Thyroid gland (tissue), 4 donors: ENCODE measurements around the gene CCDC201. TPM values are rescaled to one million over a fixed set of nuclear protein-coding genes. Genes with fewer than 3 reads are reported as not detected.

Experiments
- DNase-seq, 2 donors: peaks; one replicate each; pipeline ENCODE4 v3.0.0-alpha.2; 2019
- H3K27ac ChIP-seq, 3 donors: fragments of 200-600 bp; sonication (generic); 1 replicate in 2 of 3; 2 replicates in 1 of 3; pipeline ENCODE4 v1.5.1; 2016 to 2019; ENCODE audit warnings: mild to moderate bottlenecking in 1 of 3, moderate library complexity in 1 of 3
- H3K27me3 ChIP-seq: fragments of 200-600 bp; sonication (generic); one replicate; pipeline ENCODE4 v1.5.1; 2019
- H3K36me3 ChIP-seq, 2 donors: fragments of 200-600 bp; sonication (generic); one replicate each; pipeline ENCODE4 v1.5.1; 2016 to 2019
- H3K4me1 ChIP-seq, 2 donors: fragments of 200-600 bp; sonication (generic); one replicate each; pipeline ENCODE4 v1.5.1; 2017 to 2019
- H3K4me3 ChIP-seq, 3 donors: fragments of 200-600 bp; sonication (generic); replicated peaks in 1 of 3; 1 replicate in 2 of 3; 2 replicates in 1 of 3; pipeline ENCODE4 v1.5.1; 2016; ENCODE audit warnings: mild to moderate bottlenecking in 1 of 3
- H3K9me3 ChIP-seq: fragments of 200-600 bp; sonication (generic); one replicate; pipeline ENCODE4 v1.5.1; 2017
- POLR2A ChIP-seq, 2 donors: fragments of 450-650 bp; IDR thresholded peaks; one replicate each; pipeline ENCODE4 v1.6.1; 2017; ENCODE audit warnings: antibody characterized with exemption in 2 of 2, mild to moderate bottlenecking in 2 of 2, moderate library complexity in 1 of 2
- WGBS, 2 donors: methylation state at CpG; one replicate each; pipeline ENCODE4 v1.1.5; 2017; 5-methylcytosine and 5-hydroxymethylcytosine counted together
- intact Hi-C: fragments of 100-400 bp; cut with DNase I; formaldehyde crosslinking; loops from one replicate; pipeline ENCODE4 v1.15.1; 2023
- total RNA-seq, 4 donors: library from RNA; depleted of rRNA; stranded (reverse); fragments of >200 nt; gene quantifications; one replicate each; pipeline ENCODE4 v1.2.3, GENCODE V29; 2016
- TF ChIP-seq, protein P1 (sequence below), 6 experiments: fragments of 200-600 bp in 3 of 6; fragments of 450-650 bp in 3 of 6; sonication (generic) in 3 of 6; IDR thresholded peaks; one replicate each; pipeline ENCODE4 v1.5.1; 2016 to 2019; ENCODE audit warnings: antibody characterized with exemption in 6 of 6, mild to moderate bottlenecking in 2 of 6, inconsistent platforms in 1 of 6, moderate library complexity in 1 of 6

CCDC201 gene
- total RNA-seq, 4 donors from 2014 or later: not detected

DNA sequence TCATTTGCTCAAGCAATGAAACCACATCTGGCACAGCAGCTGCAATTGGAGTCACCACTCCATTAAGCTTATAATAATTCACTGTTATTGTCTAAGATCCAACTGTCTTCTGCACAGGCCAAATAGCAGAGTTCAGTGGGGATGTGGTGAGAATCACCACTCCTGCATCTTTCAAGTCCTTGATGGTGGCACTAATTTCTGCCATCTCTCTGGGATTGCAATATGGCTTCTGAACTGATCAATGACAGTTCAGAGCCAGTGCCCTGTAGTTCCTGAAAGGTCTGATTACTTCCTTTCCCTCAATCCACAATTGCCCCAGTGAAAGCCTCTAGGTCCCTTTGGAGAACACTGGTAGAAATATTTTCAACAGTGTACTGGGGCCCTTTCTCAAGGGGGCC, 21.8 kb upstream of the CCDC201 start:
- no peak for DNase-seq
- no peaks in the 10 kb centered on the region for H3K36me3 ChIP-seq
- TF ChIP-seq POLR2A (IDR thresholded peaks at IDR 0.05): no peak
- TF ChIP-seq, protein P1, sequence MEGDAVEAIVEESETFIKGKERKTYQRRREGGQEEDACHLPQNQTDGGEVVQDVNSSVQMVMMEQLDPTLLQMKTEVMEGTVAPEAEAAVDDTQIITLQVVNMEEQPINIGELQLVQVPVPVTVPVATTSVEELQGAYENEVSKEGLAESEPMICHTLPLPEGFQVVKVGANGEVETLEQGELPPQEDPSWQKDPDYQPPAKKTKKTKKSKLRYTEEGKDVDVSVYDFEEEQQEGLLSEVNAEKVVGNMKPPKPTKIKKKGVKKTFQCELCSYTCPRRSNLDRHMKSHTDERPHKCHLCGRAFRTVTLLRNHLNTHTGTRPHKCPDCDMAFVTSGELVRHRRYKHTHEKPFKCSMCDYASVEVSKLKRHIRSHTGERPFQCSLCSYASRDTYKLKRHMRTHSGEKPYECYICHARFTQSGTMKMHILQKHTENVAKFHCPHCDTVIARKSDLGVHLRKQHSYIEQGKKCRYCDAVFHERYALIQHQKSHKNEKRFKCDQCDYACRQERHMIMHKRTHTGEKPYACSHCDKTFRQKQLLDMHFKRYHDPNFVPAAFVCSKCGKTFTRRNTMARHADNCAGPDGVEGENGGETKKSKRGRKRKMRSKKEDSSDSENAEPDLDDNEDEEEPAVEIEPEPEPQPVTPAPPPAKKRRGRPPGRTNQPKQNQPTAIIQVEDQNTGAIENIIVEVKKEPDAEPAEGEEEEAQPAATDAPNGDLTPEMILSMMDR (IDR thresholded peaks at IDR 0.05): no peak
- H3K4me3 ChIP-seq: no peak overlapping the region
- no peaks in the 10 kb centered on the region for H3K9me3 ChIP-seq
- intact Hi-C loops: no loop called here
- no peaks in the 10 kb centered on the region for H3K27me3 ChIP-seq
- no peaks in the 10 kb centered on the region for H3K4me1 ChIP-seq
- no peak overlapping the region for H3K27ac ChIP-seq

DNA sequence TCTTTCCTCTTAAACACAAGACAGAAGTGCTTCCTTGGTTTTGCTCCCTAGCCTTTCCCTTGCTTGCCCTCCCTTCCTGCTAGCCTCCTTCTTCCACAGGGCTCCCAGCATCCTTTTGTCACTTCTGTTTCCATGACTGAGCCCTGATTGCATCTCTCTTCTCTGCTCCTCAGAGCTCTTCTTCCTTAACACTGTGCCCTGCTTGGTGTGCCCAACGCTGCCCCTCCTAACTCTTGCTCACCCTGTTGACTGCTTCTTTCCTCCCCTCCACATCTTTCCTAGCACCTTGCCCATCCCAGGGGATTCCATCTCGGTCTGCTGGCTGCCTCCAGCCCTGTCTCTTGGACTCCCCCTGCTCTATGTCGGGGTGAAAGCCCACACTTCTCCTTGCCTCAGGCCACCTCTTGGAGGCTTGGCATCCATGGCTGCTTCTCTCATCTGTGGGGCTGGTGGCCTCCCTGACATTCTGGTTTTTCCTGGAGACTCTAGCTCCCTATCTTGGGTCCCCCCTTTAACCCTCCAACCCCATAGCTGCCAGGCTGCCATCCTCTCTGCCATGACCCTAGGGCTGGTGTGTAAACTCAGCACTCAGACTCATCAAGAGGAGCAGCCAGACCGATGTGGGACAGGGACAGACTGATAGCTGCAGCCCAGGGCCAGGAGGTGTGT, 21.2 kb upstream of the CCDC201 start:
- Histone ChIP-seq H3K4me3 (no peak overlapping the region), H3K36me3 (no peaks in the 10 kb centered on the region), H3K9me3 (no peaks in the 10 kb centered on the region), H3K27me3 (peaks cover under 1% of the 10 kb centered on the region), H3K4me1 (no peaks in the 10 kb centered on the region), H3K27ac (no peak overlapping the region)
- intact Hi-C loops: no loop called here
- DNase-seq: no peak
- no peak for TF ChIP-seq POLR2A (IDR thresholded peaks at IDR 0.05)
- TF ChIP-seq, protein P1 (IDR thresholded peaks at IDR 0.05): no peak
- WGBS, 2 donors: 72 to 86% methylated on average over 4 of the region's 4 CpGs

DNA sequence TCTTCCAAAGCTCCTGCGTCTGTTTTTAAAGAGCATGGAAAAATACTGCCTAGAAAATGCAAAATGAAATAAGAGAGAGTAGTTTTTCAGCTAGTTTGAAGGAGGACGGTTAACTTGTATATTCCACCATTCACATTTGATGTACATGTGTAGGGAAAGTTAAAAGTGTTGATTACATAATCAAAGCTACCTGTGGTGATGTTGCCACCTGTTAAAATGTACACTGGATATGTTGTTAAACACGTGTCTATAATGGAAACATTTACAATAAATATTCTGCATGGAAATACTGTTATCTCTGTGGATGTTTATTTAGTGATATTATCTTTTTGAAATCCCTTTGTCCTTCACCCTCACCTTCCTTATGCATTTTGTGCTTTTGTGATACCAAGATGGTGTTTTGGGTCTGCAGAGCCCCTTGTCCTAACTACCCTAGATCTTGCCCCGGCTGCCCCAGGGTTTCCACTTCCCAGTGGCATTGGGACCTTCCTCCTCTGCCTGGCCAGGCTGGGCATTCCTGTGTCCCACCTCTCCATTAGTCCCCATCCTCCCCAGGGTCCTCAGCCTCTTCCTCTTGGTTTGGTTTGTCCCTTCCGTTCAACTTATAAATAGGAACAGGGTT, 20.6 kb upstream of the CCDC201 start:
- H3K4me1 ChIP-seq: peaks cover 0 to 5% of the 10 kb centered on the region in 2 donors
- peaks cover 7% of the 10 kb centered on the region for H3K27me3 ChIP-seq
- intact Hi-C loops: no loop called here
- TF ChIP-seq POLR2A (IDR thresholded peaks at IDR 0.05): no peak
- TF ChIP-seq, protein P1 (IDR thresholded peaks at IDR 0.05): no peak
- H3K36me3 ChIP-seq: no peaks in the 10 kb centered on the region
- no peaks in the 10 kb centered on the region for H3K9me3 ChIP-seq
- H3K27ac ChIP-seq: no peak overlapping the region
- 76 to 82% methylated on average over 5 of the region's 5 CpGs for WGBS, 2 donors
- no peak for DNase-seq
- no peak overlapping the region for H3K4me3 ChIP-seq

DNA sequence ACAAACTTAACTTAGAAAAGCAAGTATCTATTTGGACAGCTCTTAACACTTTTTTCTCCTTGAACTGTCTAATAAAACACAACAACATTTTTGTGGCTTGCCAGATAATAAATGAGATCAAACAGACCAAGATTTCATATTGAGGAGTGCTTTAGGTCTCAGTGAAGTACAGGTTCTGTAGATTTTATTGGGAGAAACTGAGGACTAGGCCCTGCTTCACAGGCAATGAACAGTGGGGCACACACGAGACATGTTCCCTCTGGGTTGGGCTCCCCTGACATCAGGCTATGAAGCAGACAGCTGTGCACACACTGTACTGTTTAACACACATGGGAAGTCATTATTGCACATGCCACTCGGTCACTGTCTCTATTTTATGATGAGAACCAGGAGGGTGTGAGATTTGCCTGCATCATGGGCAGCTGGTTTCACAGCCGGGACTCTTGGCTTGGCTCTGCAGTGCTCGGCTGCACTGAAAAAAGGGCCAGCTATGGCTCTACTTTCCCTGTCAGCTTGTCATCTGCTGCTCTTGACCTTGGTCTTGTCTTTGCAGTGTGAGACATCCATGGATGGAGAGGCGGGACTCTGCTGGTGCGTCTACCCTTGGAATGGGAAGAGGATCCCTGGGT, 19.6 kb upstream of the CCDC201 start:
- Histone ChIP-seq H3K9me3 (no peaks in the 10 kb centered on the region), H3K27ac (no peak overlapping the region), H3K4me1 (peaks cover 0 to 10% of the 10 kb centered on the region in 2 donors), H3K27me3 (peaks cover 11% of the 10 kb centered on the region), H3K4me3 (no peak overlapping the region), H3K36me3 (no peaks in the 10 kb centered on the region)
- TF ChIP-seq, protein P1 (IDR thresholded peaks at IDR 0.05): no peak
- no peak for TF ChIP-seq POLR2A (IDR thresholded peaks at IDR 0.05)
- 88 to 93% methylated on average over 6 of the region's 6 CpGs for WGBS, 2 donors
- no peak for DNase-seq
- intact Hi-C loops: no loop called here
